ENCODE measurements around the gene CBX4. TPM values are rescaled to one million over a fixed set of nuclear protein-coding genes. Genes with fewer than 3 reads are reported as not detected.

CBX4 gene
- total and polyA plus RNA-seq, 10 of the 15 experiments (the other 5 are each of a cell fraction or from before 2014, with no cell fraction given), result 0.69 to 24.6 (median 4.2) TPM

DNA sequence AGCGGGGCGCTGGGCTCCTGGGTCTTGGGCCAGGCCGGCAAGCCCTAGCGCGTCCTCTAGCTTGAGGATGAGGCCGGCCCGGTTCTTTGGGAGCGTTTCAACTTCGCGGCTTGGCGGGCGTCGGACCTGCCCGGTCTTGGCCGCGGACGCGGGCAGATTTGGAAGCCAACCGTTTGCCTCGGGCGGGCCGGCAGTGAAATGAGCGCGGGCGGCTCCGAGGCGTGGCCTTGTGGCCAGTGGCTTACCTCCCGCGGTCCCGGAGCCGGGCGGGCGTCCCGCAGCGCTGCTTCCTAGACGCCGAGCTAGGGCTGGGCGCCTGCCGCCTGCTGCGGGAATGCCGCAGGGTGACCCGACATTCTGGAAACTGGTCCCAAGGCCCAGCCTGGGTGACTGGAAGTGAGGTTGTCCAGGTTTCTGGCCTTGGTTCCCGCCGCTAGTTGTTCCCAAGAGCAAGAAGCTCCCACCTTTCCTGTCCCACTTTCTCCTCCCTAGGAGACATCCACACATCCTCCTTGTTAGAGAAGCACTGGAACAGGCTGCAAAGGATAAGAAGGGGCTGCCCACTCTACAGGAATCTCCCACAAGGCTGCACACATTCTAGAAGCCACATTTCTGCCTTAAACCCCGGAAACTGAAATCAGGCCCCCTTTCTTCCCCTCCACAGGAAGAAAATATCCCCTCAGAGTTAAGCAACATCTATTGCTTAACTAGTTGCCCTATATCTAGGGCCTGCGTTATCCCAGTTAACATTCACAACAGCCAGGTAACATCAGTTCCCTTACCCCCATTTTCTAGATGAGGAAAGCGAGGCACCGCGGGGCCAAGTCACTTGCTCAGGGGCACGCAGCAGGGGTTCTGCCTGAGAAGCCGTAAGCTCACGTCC, 37.8 kb downstream of the CBX4 start:
- POLR2A ChIA-PET, result no interaction called here
- Histone ChIP-seq H3K27ac (ENCODE audit: control insufficient read depth, insufficient read depth) (no peak overlapping the region), H4K20me1 (ENCODE audit: control insufficient read depth, insufficient read depth) (no peaks in the 10 kb centered on the region), H3K4me2 (ENCODE audit: control insufficient read depth, insufficient read depth) (peak overlapping the region; percentile 69; the same call in 1 of the 2 replicates), H2AFZ (ENCODE audit: control insufficient read depth, low read depth, low read length) (no peak overlapping the region; the same call in 1 of the 2 replicates), H3K27me3 (replicated peaks in 1 of 2; ENCODE audit: control insufficient read depth in 2 of 2, insufficient read depth in 2 of 2, low read length in 1 of 2) (peaks cover 19 to 52% of the 10 kb centered on the region in 2 experiments), H3K4me1 (ENCODE audit: control insufficient read depth, insufficient read depth, low read length) (peaks cover 55% of the 10 kb centered on the region), H3K9ac (ENCODE audit: control insufficient read depth, insufficient read depth, low read length) (no peak overlapping the region), H3K36me3 (ENCODE audit: control insufficient read depth in 2 of 2, insufficient read depth in 2 of 2, low read length in 1 of 2) (no peaks in the 10 kb centered on the region), H3K9me3 (replicated peaks; ENCODE audit: control insufficient read depth, insufficient read depth, low read length) (no peaks in the 10 kb centered on the region; the same call in 2 of the 3 replicates), H3K79me2 (ENCODE audit: control insufficient read depth, insufficient read depth, low read length) (no peaks in the 10 kb centered on the region), H3K4me3 (peak overlapping the region; percentile 12; the same call in 1 of the 2 replicates)
- no peak for DNase-seq (ENCODE audit: low read depth, low spot score)
- 39% methylated on average over 32 of the region's 52 CpGs for WGBS (ENCODE audit: insufficient coverage, insufficient replicate concordance, low lambda C conversion rate, missing lambda C conversion rate)
- in situ Hi-C loops (cut with MboI) (no loop called here), intact Hi-C loops (cut with micrococcal nuclease; ENCODE audit: unreplicated experiment) (loop anchor here (5.0 kb wide), 1 partner anchor 36 kb away; the partner anchor contains the start of gene CBX4)
- TF ChIP-seq CBX3 (IDR thresholded peaks at IDR 0.05; ENCODE audit: borderline replicate concordance, low read depth) (no peak), IKZF1 (conservative IDR thresholded peaks at IDR 0.05) (no peak), SUZ12 (IDR thresholded peaks at IDR 0.05; ENCODE audit: unreplicated experiment) (peak; percentile 10), STAT3 (IDR thresholded peaks at IDR 0.05; ENCODE audit: low read depth, low read length) (no peak), ETV6 (conservative IDR thresholded peaks at IDR 0.05 in 1 of 2, IDR thresholded peaks at IDR 0.05 in 1 of 2; ENCODE audit: borderline replicate concordance in 1 of 2, low read depth in 1 of 2) (no peak)
- no peak for FAIRE-seq
- ATAC-seq, result no peak
- CTCF ChIA-PET, result interaction anchor here (1.2 kb wide), 1 partner anchor 24 kb away, joined by 3 read pairs; no protein-coding TSS in a partner anchor
- no TSS peak for BruUV-seq (replicated peaks)
- RAD21 ChIA-PET (ENCODE audit: unreplicated experiment), result interaction anchor here (0.8 kb wide), 1 partner anchor 9 kb away, joined by 3 read pairs; no protein-coding TSS in a partner anchor
- SMC1A ChIA-PET (ENCODE audit: uncharacterized antibody, unreplicated experiment), result no interaction called here
